ENCODE data around the gene KANSL1. TPM values are rescaled to one million over a fixed set of nuclear protein-coding genes. Genes with fewer than 3 reads are reported as not detected.

The KANSL1 gene
- total and polyA plus RNA-seq, 9 of the 15 experiments (the other 6 are each of a cell fraction or from before 2014, with no cell fraction given) = 3.6 to 55.4 (median 31.8) TPM

DNA sequence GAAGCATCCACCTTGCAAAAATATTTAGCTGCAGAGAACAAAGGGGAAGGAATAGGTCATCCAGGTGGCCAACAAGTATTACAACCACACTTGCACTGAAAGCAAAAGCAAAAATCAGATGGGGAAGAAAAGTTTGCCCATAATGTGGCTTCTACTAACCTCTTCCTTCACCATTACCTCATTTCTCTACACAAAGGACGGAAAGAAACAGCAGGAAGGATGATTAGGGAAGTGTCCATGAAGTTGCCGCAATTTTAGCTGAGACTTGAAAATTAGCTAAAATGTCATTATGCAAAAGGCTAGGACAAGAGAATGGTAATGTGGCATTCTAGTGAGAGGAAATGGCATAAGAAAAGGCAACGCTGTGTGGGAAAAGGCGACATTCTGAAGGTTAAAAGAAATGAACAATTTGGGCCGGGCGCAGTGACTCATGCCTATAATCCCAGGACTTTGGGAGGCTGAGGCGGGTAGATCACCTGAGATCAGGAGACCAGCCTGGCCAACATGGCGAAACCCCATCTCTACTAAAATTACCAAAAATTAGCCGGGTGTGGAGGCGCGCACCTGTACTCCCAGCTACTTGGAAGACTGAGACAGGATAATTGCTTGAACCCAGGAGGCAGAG lies 13.7 kb downstream of the KANSL1 start:
- H3K4me3 ChIP-seq = no peak overlapping the region
- TF ChIP-seq MAFF (IDR thresholded peaks at IDR 0.05; ENCODE audit: low read length) (0 out of 2 replicates have a peak, but pooled peaks have one; percentile 1), SIRT6 (IDR thresholded peaks at IDR 0.05; ENCODE audit: low read depth, low read length) (no peak), MAFK (IDR thresholded peaks at IDR 0.05; ENCODE audit: low read length) (0 out of 2 replicates have a peak, but pooled peaks have one; percentile 0), SREBF2 (CRISPR knock-in tag; IDR thresholded peaks at IDR 0.05) (no peak), AFF1 (IDR thresholded peaks at IDR 0.05; ENCODE audit: low read depth in 1 of 2, partially characterized antibody in 2 of 2) (peak in 1 of 2 experiments; percentile 8), FOXA3 (CRISPR knock-in tag; conservative IDR thresholded peaks at IDR 0.05 in 1 of 2, IDR thresholded peaks at IDR 0.05 in 1 of 2) (peak in 1 of 2 experiments; percentile 20; a peak in 1 of 4 replicates)
- TF ChIP-seq, protein P1, sequence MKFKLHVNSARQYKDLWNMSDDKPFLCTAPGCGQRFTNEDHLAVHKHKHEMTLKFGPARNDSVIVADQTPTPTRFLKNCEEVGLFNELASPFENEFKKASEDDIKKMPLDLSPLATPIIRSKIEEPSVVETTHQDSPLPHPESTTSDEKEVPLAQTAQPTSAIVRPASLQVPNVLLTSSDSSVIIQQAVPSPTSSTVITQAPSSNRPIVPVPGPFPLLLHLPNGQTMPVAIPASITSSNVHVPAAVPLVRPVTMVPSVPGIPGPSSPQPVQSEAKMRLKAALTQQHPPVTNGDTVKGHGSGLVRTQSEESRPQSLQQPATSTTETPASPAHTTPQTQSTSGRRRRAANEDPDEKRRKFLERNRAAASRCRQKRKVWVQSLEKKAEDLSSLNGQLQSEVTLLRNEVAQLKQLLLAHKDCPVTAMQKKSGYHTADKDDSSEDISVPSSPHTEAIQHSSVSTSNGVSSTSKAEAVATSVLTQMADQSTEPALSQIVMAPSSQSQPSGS (CRISPR knock-in tag; IDR thresholded peaks at IDR 0.05) = no peak
- TF ChIP-seq, protein P2, sequence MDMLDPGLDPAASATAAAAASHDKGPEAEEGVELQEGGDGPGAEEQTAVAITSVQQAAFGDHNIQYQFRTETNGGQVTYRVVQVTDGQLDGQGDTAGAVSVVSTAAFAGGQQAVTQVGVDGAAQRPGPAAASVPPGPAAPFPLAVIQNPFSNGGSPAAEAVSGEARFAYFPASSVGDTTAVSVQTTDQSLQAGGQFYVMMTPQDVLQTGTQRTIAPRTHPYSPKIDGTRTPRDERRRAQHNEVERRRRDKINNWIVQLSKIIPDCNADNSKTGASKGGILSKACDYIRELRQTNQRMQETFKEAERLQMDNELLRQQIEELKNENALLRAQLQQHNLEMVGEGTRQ (CRISPR knock-in tag; IDR thresholded peaks at IDR 0.05) = no peak
- TF ChIP-seq, protein P3, sequence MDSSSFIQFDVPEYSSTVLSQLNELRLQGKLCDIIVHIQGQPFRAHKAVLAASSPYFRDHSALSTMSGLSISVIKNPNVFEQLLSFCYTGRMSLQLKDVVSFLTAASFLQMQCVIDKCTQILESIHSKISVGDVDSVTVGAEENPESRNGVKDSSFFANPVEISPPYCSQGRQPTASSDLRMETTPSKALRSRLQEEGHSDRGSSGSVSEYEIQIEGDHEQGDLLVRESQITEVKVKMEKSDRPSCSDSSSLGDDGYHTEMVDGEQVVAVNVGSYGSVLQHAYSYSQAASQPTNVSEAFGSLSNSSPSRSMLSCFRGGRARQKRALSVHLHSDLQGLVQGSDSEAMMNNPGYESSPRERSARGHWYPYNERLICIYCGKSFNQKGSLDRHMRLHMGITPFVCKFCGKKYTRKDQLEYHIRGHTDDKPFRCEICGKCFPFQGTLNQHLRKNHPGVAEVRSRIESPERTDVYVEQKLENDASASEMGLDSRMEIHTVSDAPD (CRISPR knock-in tag; IDR thresholded peaks at IDR 0.05) = no peak
- peaks cover 7% of the 10 kb centered on the region for H3K9me1 ChIP-seq (ENCODE audit: control insufficient read depth, insufficient read depth, low read length)
- no peak overlapping the region for H3K27ac ChIP-seq (ENCODE audit: extremely low read depth, low read depth, low read length)
- peaks cover 100% of the 10 kb centered on the region for H3K79me2 ChIP-seq (ENCODE audit: control insufficient read depth, insufficient read depth, low read length)
- H3K27me3 ChIP-seq (ENCODE audit: control insufficient read depth in 2 of 2, insufficient read depth in 2 of 2, low read length in 2 of 2) = no peaks in the 10 kb centered on the region
- H3K4me1 ChIP-seq (replicated peaks in 1 of 2; ENCODE audit: control insufficient read depth in 2 of 2, insufficient read depth in 2 of 2, low read length in 2 of 2) = peaks cover 19 to 51% of the 10 kb centered on the region in 2 experiments; a peak in 4 of 5 replicates
- no peak overlapping the region for H2AFZ ChIP-seq (ENCODE audit: low read depth, low read length)
- DNase-seq (ENCODE audit: extremely low read depth in 1 of 4, low spot score in 3 of 4) (no peak), FAIRE-seq (no peak), ATAC-seq (no peak)
- H3K9ac ChIP-seq (ENCODE audit: insufficient read depth in 1 of 2, low read depth in 2 of 2, low read length in 2 of 2) = no peak overlapping the region
- no TSS peak for BruUV-seq (replicated peaks)
- intact Hi-C loops (cut with micrococcal nuclease) = no loop called here
- POLR2A ChIA-PET = interaction anchor here (1.0 to 7.0 kb wide), 6 partner anchors 8 to 89 kb away, joined by 3 to 49 read pairs (median 4); partner anchors contain the start of gene KANSL1
- no peak overlapping the region for H3K4me2 ChIP-seq (ENCODE audit: insufficient read depth, low read length)
- 91% methylated on average over 11 of the region's 11 CpGs for WGBS (ENCODE audit: insufficient coverage, low coverage, missing lambda C conversion rate)
- H4K20me1 ChIP-seq (replicated peaks; ENCODE audit: control insufficient read depth, insufficient read depth, low read length) = peaks cover 56% of the 10 kb centered on the region
- H3K9me3 ChIP-seq (replicated peaks; ENCODE audit: control insufficient read depth, insufficient read depth, low read depth, low read length) = no peaks in the 10 kb centered on the region
- in situ Hi-C loops (cut with MboI) = no loop called here
- H3K36me3 ChIP-seq (ENCODE audit: control insufficient read depth, insufficient read depth, low read length) = peaks cover 5% of the 10 kb centered on the region
- CTCF ChIA-PET (ENCODE audit: low intra/inter-chr PET ratio) = no interaction called here

Measured in K562 (cell line).